HepG2 (cell line): ENCODE measurements around the gene SRSF7.

ENCODE experiments used
- CTCF ChIP-seq: sonication (generic); formaldehyde crosslinking; IDR thresholded peaks from 2 replicates; pipeline ENCODE4 v1.5.0; 2020; ENCODE audit warnings: mild to moderate bottlenecking, missing genetic modification reagents, moderate library complexity
- FOXP4 ChIP-seq: sonication (generic); formaldehyde crosslinking; IDR thresholded peaks from 2 replicates; pipeline ENCODE4 v1.4.0; 2020; ENCODE audit warnings: missing genetic modification reagents
- JUNB ChIP-seq: sonication (generic); formaldehyde crosslinking; IDR thresholded peaks from 2 replicates; pipeline ENCODE4 v1.8.0; 2022; ENCODE audit warnings: missing genetic modification reagents, mild to moderate bottlenecking, borderline replicate concordance
- KDM1A ChIP-seq: IDR thresholded peaks from 2 replicates; pipeline ENCODE4 v1.6.1; 2016; ENCODE audit warnings: missing compliant biosample characterization
- MAX ChIP-seq: IDR thresholded peaks from 2 replicates; pipeline ENCODE4 v1.6.1; 2012; ENCODE audit warnings: inconsistent platforms
- POLR2A ChIP-seq, 2 experiments: IDR thresholded peaks; 2 replicates each; pipeline ENCODE4 v1.6.1; 2011; ENCODE audit warnings: low read depth in 2 of 2, low read length in 2 of 2, mild to moderate bottlenecking in 1 of 2, moderate library complexity in 1 of 2; ENCODE audit not compliant: insufficient read depth in 1 of 2
- SETDB1 ChIP-seq: sonication (generic); formaldehyde crosslinking; IDR thresholded peaks from 2 replicates; pipeline ENCODE4 v1.5.1; 2020; ENCODE audit warnings: missing genetic modification reagents, mild to moderate bottlenecking, borderline replicate concordance
- ZBTB33 ChIP-seq: sonication (generic); formaldehyde crosslinking; IDR thresholded peaks from 2 replicates; pipeline ENCODE4 v1.4.0; 2020; ENCODE audit warnings: missing genetic modification reagents
- ZNF362 ChIP-seq: sonication (generic); formaldehyde crosslinking; IDR thresholded peaks from 2 replicates; pipeline ENCODE4 v1.4.0; 2020; ENCODE audit warnings: missing genetic modification reagents, mild to moderate bottlenecking, borderline replicate concordance
- ZNF597 ChIP-seq: sonication (generic); formaldehyde crosslinking; IDR thresholded peaks from 2 replicates; pipeline ENCODE4 v1.5.0; 2020; ENCODE audit warnings: missing genetic modification reagents
- ZNF747 ChIP-seq: sonication (generic); formaldehyde crosslinking; IDR thresholded peaks from 2 replicates; pipeline ENCODE4 v1.8.1; 2023; ENCODE audit warnings: missing genetic modification reagents, mild to moderate bottlenecking, borderline replicate concordance

- TF ChIP-seq ZNF597 (CRISPR knock-in tag) (no peak), ZNF747 (CRISPR knock-in tag) (no peak), KDM1A (CRISPR knock-in tag) (no peak), CTCF (peak; percentile 61), ZBTB33 (0 out of 2 replicates have a peak, but pooled peaks have one; percentile 10), POLR2A (IDR thresholded peaks at IDR 0.05; ENCODE audit: insufficient read depth in 1 of 2, low read depth in 2 of 2, low read length in 2 of 2) (no peak), SETDB1 (CRISPR knock-in tag) (no peak), FOXP4 (CRISPR knock-in tag) (no peak), ZNF362 (peak; percentile 94), JUNB (no peak), MAX (no peak)
Measured at GRCh38 chr2:38740851-38741731, 10.1 kb downstream of the SRSF7 start.
